GM21576 (cell line): ENCODE data around the gene MAP10.
"Not testable (repeated sequence)": the region's sequence is repeated elsewhere in the genome, so short reads cannot be mapped to it uniquely, and the experiment has no call there.

ENCODE experiments used
- ATAC-seq: cut with Tn5 transposase; IDR thresholded peaks from one replicate; pipeline ENCODE4 v1.9.1; 2021; ENCODE audit warnings: mild to moderate bottlenecking, moderate library complexity; ENCODE audit not compliant: unreplicated experiment

The MAP10 gene

GRCh38 chr1:232805269-232806185, at the start of gene MAP10:
TSS of gene MAP10 (plus strand) at chr1:232805416. CDS start at chr1:232805450, 34 bp downstream.
- peak; percentile 91 for ATAC-seq

GRCh38 chr1:232764458-232765251, 40.6 kb upstream of the MAP10 start:
- ATAC-seq: no peak

GRCh38 chr1:232765542-232765941, 39.7 kb upstream of the MAP10 start:
- ATAC-seq: no peak

DNA sequence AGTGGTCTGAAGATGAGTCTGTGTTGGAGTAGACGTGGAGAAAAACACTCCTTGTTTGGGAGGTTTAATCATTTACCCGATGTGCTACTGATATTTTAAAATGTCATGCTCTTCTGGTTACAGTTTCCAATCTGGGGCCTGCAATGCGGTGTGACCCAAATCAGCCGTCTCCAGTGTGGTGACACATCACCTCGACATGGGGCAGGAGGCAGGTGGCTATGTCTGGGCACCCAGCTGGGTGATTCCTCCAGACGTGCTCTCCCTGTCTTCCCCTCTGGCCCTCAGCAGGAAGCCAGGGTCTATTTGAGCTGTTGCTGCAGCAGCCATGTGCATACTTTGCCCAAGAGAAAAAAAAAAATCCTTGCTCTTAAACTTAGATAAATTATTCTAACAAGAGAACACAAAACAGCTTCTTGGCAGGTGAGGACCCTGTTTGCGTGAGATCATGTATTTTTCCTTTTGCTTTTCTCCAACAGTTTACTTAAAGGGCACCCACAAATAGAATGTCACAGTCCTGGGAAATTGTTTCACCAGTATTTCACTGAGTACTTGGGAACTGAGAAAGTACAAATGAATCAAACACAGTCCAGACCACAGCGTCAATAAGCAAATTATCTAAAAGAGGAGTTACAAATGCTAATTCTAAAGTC, 38.9 kb upstream of the MAP10 start:
- ATAC-seq: no peak

GRCh38 chr1:232766904-232767303, 38.3 kb upstream of the MAP10 start:
- no peak for ATAC-seq

DNA sequence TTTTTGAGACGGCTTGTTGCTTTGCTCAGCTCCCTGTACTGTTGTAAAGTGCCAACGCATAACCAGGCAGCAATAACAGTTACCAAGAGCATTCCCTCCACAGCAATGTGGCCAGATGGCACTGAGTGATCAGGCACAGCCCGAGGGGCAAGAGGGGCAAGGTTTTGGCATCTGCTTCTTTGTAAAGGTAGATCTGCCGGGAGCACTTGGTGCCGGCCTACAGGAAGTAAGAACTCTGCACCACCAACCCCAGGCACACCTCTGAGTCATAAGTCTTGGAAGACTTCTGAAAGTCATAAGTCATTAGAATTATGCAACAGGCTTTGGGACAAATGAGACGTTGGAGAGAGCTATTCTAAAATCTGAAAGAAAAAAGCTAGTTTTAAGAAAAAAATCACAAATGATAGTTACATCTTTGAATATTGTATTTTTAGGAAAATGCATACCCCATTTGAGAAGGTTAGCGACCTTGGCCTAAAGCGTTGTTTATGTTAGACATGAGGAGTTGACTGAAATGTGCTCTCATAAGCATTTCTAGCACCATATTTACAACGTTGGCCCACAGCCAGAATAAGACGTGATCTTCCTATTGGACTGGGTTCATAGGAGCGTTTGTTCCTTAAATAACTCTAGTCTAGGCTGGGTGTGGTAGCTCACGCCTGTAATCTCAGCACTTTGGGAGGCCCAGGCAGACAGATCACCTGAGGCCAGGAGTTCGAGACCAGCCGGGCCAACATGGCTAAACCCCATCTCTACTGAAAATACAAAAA, 37.7 kb upstream of the MAP10 start:
- ATAC-seq: no peak

DNA sequence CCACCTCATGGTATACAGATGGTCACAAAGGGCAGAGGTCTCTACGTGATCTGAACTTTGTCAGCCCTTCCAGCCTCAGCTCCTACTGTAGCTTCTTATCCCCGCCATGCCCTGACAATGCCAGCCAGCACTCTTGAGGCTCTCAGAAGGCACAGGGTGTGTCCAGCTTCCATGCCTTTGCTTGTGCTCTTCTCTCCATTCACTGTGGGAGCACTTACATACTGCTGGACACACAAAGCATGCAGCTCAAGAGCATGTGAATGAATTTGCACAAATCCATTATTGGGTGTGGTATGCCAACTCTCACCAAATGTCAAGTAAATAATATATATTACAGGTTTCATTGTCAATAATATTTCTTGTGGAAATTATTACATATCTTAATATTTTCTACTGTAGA, 36.4 kb upstream of the MAP10 start:
- ATAC-seq: no peak

DNA sequence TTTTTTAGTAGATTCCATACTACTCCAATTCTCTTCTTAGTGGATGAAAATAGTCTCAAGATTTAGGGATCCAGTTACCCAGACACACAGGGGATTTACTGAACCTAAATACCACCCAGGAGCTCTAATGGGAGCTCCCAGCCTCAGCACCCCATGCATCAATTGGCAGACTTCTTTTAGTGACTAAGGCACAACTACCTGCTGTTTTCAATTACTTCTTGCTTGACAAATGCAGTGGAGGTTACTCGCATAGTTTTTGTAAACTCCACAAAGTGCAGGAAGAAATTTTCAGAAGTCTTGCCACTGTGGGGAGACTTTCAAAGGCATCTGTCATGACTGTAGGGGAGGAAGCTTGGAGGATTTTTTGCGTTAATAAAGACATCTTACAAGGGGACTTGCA, 35.5 kb upstream of the MAP10 start:
- no peak for ATAC-seq

GRCh38 chr1:232773752-232774151, 31.5 kb upstream of the MAP10 start:
- no peak for ATAC-seq

- no peak for ATAC-seq
Observed at GRCh38 chr1:232776526-232777106, 28.6 kb upstream of the MAP10 start.

- ATAC-seq: no peak
Observed at GRCh38 chr1:232780354-232780753, 24.9 kb upstream of the MAP10 start.

GRCh38 chr1:232784794-232785193, 20.4 kb upstream of the MAP10 start:
- ATAC-seq: no peak

GRCh38 chr1:232785630-232786029, 19.6 kb upstream of the MAP10 start:
- ATAC-seq: not testable (repeated sequence)

GRCh38 chr1:232786845-232787455, 18.3 kb upstream of the MAP10 start:
- no peak for ATAC-seq

DNA sequence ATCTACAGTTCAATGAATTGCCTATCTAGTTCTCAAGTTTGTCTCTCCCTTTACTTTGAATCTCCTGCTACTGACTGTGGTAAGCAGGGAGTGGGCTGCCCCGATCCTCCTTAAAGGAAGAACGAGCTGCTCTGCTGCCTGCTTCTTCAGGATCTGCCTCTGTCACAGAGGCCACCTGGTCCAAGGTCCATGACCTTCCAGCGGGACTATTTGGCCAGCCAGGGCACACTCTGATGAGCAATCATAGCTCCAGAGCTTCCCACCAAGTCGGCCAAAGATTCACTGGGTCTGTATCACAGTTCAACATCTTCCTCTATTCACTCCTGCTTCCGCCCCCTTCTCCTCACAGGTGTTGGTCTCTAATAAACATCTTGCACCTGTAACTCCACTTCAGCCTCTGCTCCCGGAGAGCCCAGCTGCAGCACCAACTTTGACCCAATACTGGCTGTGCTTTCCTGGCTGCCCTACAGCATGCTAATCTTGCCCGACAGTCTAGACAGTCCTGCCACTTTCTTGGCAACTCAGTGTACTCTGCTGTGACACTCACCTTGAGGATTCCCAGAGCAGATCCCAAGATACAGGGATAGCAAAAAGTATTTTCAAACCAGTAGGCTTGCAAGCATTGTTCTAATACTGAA, 16.9 kb upstream of the MAP10 start:
- ATAC-seq: no peak

DNA sequence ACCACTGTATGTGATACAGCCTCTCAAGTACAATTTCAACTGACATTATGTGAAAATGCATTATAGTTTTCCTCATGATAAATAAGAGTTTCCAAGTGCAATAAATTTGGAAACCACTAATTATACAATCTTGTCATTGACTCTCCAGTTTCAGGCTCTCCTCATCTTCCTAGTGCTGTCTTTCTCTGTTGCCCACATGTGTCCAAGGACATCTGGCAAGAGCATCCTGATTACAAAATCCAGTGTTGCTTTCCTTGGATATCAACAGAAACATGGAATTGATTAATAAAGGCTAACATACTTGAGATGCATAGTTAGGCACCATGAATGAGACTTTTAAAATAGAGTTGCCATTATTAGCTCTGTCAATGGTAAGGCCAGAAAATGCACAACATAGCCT, 15.6 kb upstream of the MAP10 start:
- no peak for ATAC-seq

- no peak for ATAC-seq
Observed at GRCh38 chr1:232792949-232793348, 12.3 kb upstream of the MAP10 start.

DNA sequence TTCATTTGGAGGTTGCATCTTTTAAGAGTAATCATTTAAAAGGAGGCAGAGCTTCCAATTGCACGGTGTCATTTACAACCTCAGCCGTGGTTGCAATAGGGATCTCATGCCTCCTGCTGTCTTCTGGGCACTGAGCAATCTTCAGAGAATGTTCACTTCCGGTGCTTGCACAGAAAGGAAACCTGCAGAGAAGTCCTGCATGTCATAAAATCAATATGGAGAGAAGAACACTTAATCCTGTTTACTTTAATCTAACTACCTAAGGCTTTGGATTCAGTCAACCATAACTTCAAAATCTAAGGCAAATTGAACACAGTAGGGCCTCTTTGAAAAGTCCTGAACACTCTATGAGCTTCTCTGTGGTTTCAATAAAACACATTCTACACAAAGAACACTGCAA, 11.3 kb upstream of the MAP10 start:
- no peak for ATAC-seq

- no peak for ATAC-seq
Observed at GRCh38 chr1:232795497-232796053, 9.6 kb upstream of the MAP10 start.
